GM23248 (cell line): ENCODE measurements around the gene PGBD5.

Experiments
- EZH2 ChIP-seq: fragments of 200-600 bp; sonication (generic); IDR thresholded peaks from 2 replicates; pipeline ENCODE4 v1.6.1; 2018; ENCODE audit warnings: antibody characterized with exemption, mild to moderate bottlenecking; ENCODE audit not compliant: insufficient read depth, poor library complexity, severe bottlenecking
- EZH2phosphoT487 ChIP-seq: fragments of 200-600 bp; sonication (generic); IDR thresholded peaks from 2 replicates; pipeline ENCODE4 v1.6.1; 2018; ENCODE audit warnings: antibody characterized with exemption, moderate library complexity, mild to moderate bottlenecking, low read depth; ENCODE audit not compliant: insufficient read depth

DNA sequence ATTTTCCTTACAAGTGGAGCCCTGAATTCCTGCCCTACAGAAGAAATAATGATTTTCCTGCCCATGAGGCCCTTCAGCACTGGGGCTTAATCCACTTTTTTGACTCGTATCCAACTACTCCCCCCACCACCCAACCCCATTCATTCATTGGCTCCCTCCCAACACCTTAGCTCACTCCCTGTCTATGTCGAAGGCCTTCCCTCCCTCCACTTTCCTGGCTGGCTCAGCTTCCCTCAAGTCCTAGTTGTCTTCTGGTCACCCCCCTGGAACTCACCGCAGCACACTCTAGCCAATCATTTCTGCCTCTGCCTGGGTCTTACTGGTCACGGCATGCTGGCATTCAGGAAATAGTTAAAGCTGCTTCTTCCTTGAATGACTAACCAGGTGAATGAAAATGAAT, 118.9 kb downstream of the PGBD5 start:
- no peak for TF ChIP-seq EZH2phosphoT487
- no peak for TF ChIP-seq EZH2
